ENCODE data around the gene POLR2L.

The POLR2L gene

DNA sequence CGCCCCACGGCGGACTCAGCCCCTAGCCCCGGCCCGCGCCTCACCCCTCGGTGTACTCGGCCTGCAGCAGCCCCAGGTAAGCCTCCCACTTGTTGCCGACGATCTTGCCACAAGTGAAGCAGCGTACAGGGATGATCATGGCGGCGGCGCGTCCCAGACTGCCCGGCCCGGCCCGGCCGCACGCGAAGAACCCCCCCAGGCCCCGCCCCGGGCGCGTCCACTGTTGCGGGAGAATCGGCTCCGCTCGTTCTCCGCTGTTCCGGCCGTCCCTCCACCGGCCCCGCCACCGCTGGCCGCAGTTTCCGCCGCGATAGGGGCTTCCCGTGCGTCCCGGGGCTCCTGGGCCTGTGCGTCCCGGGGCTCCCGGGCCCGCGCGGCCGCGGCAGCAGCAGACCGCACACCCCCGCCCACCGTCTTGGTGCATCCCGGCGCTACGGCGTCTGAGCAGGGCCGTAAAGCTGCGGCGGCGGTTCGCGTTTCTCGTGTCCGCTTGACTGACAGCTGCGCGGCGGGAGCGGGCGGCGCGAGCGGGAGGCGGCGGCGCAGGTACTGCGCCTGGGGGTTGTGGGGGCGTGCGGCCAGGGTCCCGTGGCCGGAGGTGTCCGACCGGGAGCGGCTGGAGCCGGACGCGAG lies at the start of gene POLR2L, which contains the start of gene TSPAN4:
TSS of gene POLR2L (minus strand) at position 160 of the 633 bp plus-strand sequence. CDS start at position 139, 21 bp downstream.
TSS of gene TSPAN4 (plus strand) at position 483 of the 633 bp plus-strand sequence. CDS start 7,453 bp downstream, outside the sequence.
- Histone ChIP-seq H3K4me3 (ENCODE audit: low read length in 2 of 2) (peak within 1 kb of the TSS; percentile 91 to 92), H3K27me3 (ENCODE audit: control insufficient read depth in 1 of 2, insufficient read depth in 2 of 2, low read length in 2 of 2) (no peaks in the 10 kb centered on the region), H3K27ac (ENCODE audit: low read length) (peak within 1 kb of the TSS; percentile 89), H3K36me3 (ENCODE audit: control insufficient read depth in 2 of 2, insufficient read depth in 2 of 2, low read length in 2 of 2) (peaks cover 13 to 24% of the 10 kb centered on the region in 2 donors), H3K9ac (ENCODE audit: low read length in 2 of 2) (peak within 1 kb of the TSS; percentile 78 to 84), H3K4me1 (ENCODE audit: control insufficient read depth, insufficient read depth, low read length) (peaks cover 63% of the 10 kb centered on the region), H3K9me3 (ENCODE audit: control insufficient read depth in 2 of 2, low read length in 2 of 2) (no peaks in the 10 kb centered on the region)

DNA sequence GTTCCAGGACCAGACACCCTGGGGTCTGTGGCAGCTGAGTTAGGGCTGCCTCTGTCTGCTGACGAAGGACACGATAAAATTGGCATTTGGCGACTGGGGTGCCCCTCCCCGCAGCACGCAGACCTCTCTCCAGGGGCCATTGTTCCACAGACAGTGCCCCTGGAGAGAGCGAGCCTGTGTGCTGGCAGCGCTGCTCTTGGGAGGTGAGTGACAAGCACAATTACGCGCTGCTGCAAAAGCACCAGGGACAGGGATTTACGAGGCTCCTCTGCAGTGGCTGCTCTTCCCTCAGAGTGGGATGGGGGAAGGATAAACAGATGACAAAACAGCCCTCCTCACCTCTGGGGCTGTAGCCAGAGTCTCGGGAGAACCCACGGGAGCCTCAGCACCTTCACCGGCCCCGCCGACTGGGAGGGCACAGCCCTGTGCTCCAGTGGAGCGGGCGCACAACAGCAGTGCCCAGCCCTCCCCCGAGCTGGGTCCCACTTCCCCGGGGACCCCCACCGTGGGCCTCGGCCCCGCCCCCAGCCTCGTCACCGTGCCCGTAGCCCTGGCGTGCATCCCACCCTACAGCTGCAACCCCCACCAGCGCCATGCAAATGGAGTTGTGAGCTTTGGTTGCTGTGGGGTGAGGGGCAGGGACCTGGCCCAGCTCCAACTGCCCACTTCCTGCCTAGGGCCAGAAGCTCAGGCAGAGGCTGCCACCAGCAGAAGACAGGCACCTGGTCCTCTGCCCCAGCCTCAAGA lies 48.6 kb upstream of the POLR2L start:
- Histone ChIP-seq H3K27ac (ENCODE audit: low read length) (no peak overlapping the region), H3K27me3 (ENCODE audit: control insufficient read depth in 1 of 2, insufficient read depth in 2 of 2, low read length in 2 of 2) (no peaks in the 10 kb centered on the region), H3K4me1 (ENCODE audit: control insufficient read depth, insufficient read depth, low read length) (no peaks in the 10 kb centered on the region), H3K4me3 (ENCODE audit: low read length in 2 of 2) (no peak overlapping the region), H3K36me3 (ENCODE audit: control insufficient read depth in 2 of 2, insufficient read depth in 2 of 2, low read length in 2 of 2) (peaks cover 0 to 8% of the 10 kb centered on the region in 2 donors), H3K9me3 (ENCODE audit: control insufficient read depth in 2 of 2, low read length in 2 of 2) (no peaks in the 10 kb centered on the region), H3K9ac (ENCODE audit: low read length in 2 of 2) (no peak overlapping the region)

DNA sequence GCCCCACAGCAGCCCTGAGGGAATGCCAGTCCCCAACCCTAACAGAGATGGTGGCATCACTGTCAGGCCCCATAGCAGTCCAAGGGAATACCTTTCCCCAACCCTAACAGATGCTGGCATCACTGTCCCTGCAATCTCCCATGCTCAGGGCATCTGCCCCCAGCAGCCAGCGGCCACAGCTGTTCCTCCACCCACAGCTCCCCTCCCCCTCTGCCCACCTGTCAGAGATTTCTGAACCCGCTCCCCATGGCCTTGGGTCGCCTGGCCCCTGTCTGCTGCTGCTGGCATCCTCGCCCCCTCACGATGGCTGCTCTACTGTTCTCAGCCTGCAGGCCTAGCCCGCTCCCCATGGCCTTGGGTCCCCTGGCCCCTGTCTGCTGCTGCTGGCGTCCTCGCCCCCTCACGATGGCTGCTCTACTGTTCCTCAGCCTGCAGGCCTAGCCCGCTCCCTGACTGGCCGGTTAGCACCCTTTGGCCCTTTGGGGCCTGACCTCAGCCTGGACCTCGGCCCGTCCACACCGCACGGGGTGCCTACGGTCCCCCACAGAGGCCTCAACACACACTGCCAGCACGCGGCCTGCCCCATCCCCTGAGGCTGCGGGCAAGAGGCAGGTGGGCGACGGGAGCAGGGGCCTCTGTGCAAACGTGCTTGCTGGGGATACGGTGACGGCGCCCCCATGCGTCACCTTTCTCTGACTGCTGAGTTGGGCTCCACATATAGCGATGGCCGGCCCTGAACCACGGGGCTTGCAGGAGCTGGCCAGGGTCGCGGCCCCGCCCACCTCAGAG lies 47.6 kb upstream of the POLR2L start:
- Histone ChIP-seq H3K27me3 (ENCODE audit: control insufficient read depth in 1 of 2, insufficient read depth in 2 of 2, low read length in 2 of 2) (no peaks in the 10 kb centered on the region), H3K4me1 (ENCODE audit: control insufficient read depth, insufficient read depth, low read length) (no peaks in the 10 kb centered on the region), H3K36me3 (ENCODE audit: control insufficient read depth in 2 of 2, insufficient read depth in 2 of 2, low read length in 2 of 2) (peaks cover 0 to 8% of the 10 kb centered on the region in 2 donors), H3K9ac (ENCODE audit: low read length in 2 of 2) (no peak overlapping the region), H3K4me3 (ENCODE audit: low read length in 2 of 2) (no peak overlapping the region), H3K9me3 (ENCODE audit: control insufficient read depth in 2 of 2, low read length in 2 of 2) (no peaks in the 10 kb centered on the region), H3K27ac (ENCODE audit: low read length) (no peak overlapping the region)

DNA sequence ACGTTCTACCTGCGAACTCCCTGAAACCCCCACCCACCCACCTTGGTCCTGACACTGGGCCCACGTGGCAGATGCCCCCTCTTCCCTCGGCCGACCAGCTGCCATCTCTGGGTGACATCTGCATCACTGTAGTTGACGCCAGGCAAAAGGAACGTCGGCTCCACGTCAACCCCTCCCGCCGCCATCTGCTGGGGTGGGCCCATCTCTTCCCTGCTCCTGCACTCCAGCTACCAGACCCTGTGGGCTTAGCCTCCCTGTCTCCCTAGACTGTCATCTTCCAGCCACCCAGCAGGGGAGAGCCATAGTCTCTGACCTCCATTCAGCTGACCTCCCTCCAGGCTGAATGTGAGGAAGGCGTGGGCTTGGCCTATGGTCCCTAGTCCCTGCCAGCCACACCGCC lies 46.9 kb upstream of the POLR2L start:
- Histone ChIP-seq H3K27ac (ENCODE audit: low read length) (no peak overlapping the region), H3K4me1 (ENCODE audit: control insufficient read depth, insufficient read depth, low read length) (no peaks in the 10 kb centered on the region), H3K36me3 (ENCODE audit: control insufficient read depth in 2 of 2, insufficient read depth in 2 of 2, low read length in 2 of 2) (peaks cover 0 to 8% of the 10 kb centered on the region in 2 donors), H3K9ac (ENCODE audit: low read length in 2 of 2) (no peak overlapping the region), H3K9me3 (ENCODE audit: control insufficient read depth in 2 of 2, low read length in 2 of 2) (no peaks in the 10 kb centered on the region), H3K4me3 (ENCODE audit: low read length in 2 of 2) (no peak overlapping the region), H3K27me3 (ENCODE audit: control insufficient read depth in 1 of 2, insufficient read depth in 2 of 2, low read length in 2 of 2) (no peaks in the 10 kb centered on the region)

DNA sequence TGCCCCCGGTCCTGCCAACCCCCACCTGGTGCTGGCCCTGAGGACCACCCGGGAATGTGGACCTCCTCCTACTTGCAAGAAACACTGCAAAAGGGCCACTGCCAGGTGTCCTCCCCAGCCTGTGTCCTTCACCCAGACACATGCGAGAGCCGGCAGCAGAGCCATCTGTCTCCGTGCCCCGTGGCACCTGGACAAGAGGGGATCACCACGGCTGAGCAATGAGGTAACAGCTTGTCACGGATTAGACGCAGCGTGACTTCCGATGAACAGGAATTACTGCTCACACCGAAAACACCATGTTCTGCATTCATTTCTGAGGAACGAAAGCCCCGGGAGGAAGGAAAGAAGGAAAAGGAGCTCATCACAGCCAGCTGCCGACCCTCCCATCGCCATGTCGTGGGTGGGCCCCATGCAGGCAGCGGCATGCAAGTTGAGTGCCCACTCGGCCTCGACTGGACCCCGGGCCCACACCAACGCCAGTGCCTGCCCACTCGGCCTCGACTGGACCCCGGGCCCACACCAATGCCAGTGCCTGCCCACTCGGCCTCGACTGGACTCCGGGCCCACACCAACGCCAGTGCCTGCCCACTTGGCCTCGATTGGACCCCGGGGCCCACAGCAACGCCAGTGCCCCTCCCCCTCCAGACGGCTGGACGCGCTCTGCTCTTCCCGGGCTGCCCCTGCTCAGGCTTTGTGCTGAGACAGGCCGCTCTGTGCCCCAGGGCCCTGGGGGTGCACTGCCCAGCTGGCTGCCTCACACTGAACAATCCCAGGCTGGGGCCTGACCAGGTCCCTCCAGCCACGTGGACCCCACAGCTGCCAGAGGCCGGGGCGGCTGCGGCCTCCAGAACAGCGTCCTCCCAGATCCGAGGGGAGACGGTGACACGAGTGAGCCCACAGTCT lies 46.2 kb upstream of the POLR2L start:
- H3K4me1 ChIP-seq (ENCODE audit: control insufficient read depth, insufficient read depth, low read length): no peaks in the 10 kb centered on the region
- H3K27ac ChIP-seq (ENCODE audit: low read length): no peak overlapping the region
- no peak overlapping the region for H3K9ac ChIP-seq (ENCODE audit: low read length in 2 of 2)
- no peaks in the 10 kb centered on the region for H3K9me3 ChIP-seq (ENCODE audit: control insufficient read depth in 2 of 2, low read length in 2 of 2)
- H3K27me3 ChIP-seq (ENCODE audit: control insufficient read depth in 1 of 2, insufficient read depth in 2 of 2, low read length in 2 of 2): no peaks in the 10 kb centered on the region
- no peak overlapping the region for H3K4me3 ChIP-seq (ENCODE audit: low read length in 2 of 2)
- peaks cover 0 to 8% of the 10 kb centered on the region in 2 donors for H3K36me3 ChIP-seq (ENCODE audit: control insufficient read depth in 2 of 2, insufficient read depth in 2 of 2, low read length in 2 of 2)

DNA sequence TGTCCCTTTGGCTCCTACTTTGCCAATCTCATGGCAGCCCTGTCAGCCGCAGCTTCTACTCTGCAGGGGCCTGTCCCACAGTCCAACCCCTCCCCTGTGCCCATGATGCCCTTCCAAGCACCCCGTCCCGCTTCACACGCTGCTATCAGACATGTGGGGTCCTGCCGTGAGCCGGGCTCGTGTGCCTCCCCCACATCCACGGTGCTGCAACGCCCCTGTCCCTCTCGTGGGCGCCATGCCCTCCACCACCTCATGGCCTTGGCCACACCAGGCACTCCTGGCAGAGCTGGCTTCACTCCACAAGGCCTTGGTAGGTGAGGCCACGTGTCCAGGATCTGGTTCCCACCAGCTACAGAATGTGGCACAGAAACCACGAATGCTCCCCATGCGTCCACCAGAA lies 45.3 kb upstream of the POLR2L start:
- no peak overlapping the region for H3K4me3 ChIP-seq (ENCODE audit: low read length in 2 of 2)
- H3K4me1 ChIP-seq (ENCODE audit: control insufficient read depth, insufficient read depth, low read length): no peaks in the 10 kb centered on the region
- H3K9ac ChIP-seq (ENCODE audit: low read length in 2 of 2): no peak overlapping the region
- no peak overlapping the region for H3K27ac ChIP-seq (ENCODE audit: low read length)
- H3K36me3 ChIP-seq (ENCODE audit: control insufficient read depth in 2 of 2, insufficient read depth in 2 of 2, low read length in 2 of 2): peaks cover 0 to 8% of the 10 kb centered on the region in 2 donors
- no peaks in the 10 kb centered on the region for H3K27me3 ChIP-seq (ENCODE audit: control insufficient read depth in 1 of 2, insufficient read depth in 2 of 2, low read length in 2 of 2)
- H3K9me3 ChIP-seq (ENCODE audit: control insufficient read depth in 2 of 2, low read length in 2 of 2): no peaks in the 10 kb centered on the region

DNA sequence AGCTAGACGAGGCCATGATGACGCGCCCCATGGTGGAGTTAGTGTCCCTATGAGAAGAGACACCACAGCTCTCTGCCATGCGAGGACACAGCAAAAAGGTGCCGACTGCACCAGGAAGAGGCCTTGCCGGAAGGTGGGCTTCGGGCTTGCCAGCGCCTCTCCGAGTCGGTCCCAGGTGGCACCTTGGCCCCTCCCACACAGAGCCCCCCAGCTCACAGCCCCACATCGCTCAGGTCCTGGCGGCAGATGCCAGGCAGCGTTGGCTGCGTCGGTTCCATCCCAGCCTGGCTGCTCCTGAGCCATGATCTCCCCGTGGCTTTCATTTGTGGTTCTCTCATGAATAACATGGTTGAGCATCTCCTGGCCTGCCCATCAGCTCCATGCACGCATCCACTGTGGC lies 44.2 kb upstream of the POLR2L start:
- Histone ChIP-seq H3K36me3 (ENCODE audit: control insufficient read depth in 2 of 2, insufficient read depth in 2 of 2, low read length in 2 of 2) (peaks cover 0 to 8% of the 10 kb centered on the region in 2 donors), H3K4me3 (ENCODE audit: low read length in 2 of 2) (no peak overlapping the region), H3K4me1 (ENCODE audit: control insufficient read depth, insufficient read depth, low read length) (no peaks in the 10 kb centered on the region), H3K9ac (ENCODE audit: low read length in 2 of 2) (no peak overlapping the region), H3K27me3 (ENCODE audit: control insufficient read depth in 1 of 2, insufficient read depth in 2 of 2, low read length in 2 of 2) (no peaks in the 10 kb centered on the region), H3K27ac (ENCODE audit: low read length) (no peak overlapping the region), H3K9me3 (ENCODE audit: control insufficient read depth in 2 of 2, low read length in 2 of 2) (no peaks in the 10 kb centered on the region)

DNA sequence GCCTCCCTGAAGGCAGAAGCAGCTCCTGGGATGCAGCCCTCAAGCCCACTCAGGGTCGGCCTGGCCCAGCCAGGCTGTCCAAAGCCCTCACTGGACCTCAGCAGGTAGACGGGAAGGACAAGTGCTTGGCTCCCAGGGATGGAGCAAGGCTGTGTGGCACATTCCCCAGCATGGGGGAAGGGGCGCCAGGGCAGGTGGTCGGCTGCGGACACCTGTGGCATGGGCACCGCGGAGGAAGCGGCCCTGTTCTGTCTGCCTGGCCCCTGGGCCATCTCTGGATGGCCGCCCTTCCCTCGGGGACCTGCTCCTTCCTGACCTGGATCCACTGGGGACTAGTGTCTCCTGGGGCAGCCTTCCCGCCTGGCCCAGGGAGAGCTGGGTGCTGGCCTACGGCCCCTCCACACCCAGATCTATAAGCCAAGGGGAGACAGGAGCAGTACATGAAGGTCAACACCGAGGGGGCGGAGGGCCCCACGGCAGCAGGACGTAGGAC lies 42.3 kb upstream of the POLR2L start:
- Histone ChIP-seq H3K4me3 (ENCODE audit: low read length in 2 of 2) (no peak overlapping the region), H3K27me3 (ENCODE audit: control insufficient read depth in 1 of 2, insufficient read depth in 2 of 2, low read length in 2 of 2) (no peaks in the 10 kb centered on the region), H3K9me3 (ENCODE audit: control insufficient read depth in 2 of 2, low read length in 2 of 2) (no peaks in the 10 kb centered on the region), H3K9ac (ENCODE audit: low read length in 2 of 2) (no peak overlapping the region), H3K4me1 (ENCODE audit: control insufficient read depth, insufficient read depth, low read length) (no peaks in the 10 kb centered on the region), H3K27ac (ENCODE audit: low read length) (no peak overlapping the region), H3K36me3 (ENCODE audit: control insufficient read depth in 2 of 2, insufficient read depth in 2 of 2, low read length in 2 of 2) (peaks cover 0 to 9% of the 10 kb centered on the region in 2 donors)

DNA sequence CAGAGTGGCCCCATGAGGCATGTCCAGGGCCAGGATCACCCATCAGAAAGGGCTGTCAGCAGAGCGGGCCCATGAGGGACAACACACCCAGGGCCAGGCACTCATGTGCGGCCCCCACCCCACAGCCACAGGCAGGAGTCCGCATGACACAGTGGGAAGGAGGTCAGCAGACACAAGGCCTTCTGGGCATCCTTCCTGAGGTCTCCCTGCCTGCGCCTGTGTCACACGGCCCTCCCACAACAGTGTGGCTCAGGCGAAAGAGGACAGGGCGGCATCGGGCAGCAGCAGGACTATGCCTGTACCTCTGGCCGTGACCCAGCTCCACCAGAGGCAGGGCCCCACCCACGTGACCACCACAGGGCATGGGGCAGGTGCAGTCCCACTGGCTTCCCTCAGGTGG lies 41.2 kb upstream of the POLR2L start:
- no peaks in the 10 kb centered on the region for H3K4me1 ChIP-seq (ENCODE audit: control insufficient read depth, insufficient read depth, low read length)
- no peak overlapping the region for H3K27ac ChIP-seq (ENCODE audit: low read length)
- H3K9ac ChIP-seq (ENCODE audit: low read length in 2 of 2): no peak overlapping the region
- H3K4me3 ChIP-seq (ENCODE audit: low read length in 2 of 2): no peak overlapping the region
- H3K9me3 ChIP-seq (ENCODE audit: control insufficient read depth in 2 of 2, low read length in 2 of 2): no peaks in the 10 kb centered on the region
- peaks cover 0 to 9% of the 10 kb centered on the region in 2 donors for H3K36me3 ChIP-seq (ENCODE audit: control insufficient read depth in 2 of 2, insufficient read depth in 2 of 2, low read length in 2 of 2)
- no peaks in the 10 kb centered on the region for H3K27me3 ChIP-seq (ENCODE audit: control insufficient read depth in 1 of 2, insufficient read depth in 2 of 2, low read length in 2 of 2)

DNA sequence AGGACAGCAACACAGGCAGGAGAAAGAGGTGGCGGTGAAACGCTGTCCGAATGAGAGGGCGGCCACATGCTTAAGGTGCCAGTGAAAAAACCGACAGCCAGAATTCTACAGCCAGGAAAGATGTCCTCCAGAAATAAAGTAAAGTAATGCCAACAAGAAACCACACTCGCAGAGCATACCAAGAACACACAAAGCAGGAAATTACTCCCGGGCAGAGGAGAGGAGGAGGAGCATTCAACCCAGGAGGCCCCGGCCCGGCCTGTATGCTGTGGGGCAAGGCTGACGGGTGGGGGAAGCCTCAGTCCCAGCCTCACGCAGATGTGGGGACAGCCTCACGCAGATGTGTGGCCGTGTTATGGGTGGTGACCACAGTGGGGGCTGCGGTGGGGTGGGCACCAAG lies 40.3 kb upstream of the POLR2L start:
- Histone ChIP-seq H3K27ac (ENCODE audit: low read length) (no peak overlapping the region), H3K9ac (ENCODE audit: low read length in 2 of 2) (no peak overlapping the region), H3K9me3 (ENCODE audit: control insufficient read depth in 2 of 2, low read length in 2 of 2) (no peaks in the 10 kb centered on the region), H3K27me3 (ENCODE audit: control insufficient read depth in 1 of 2, insufficient read depth in 2 of 2, low read length in 2 of 2) (no peaks in the 10 kb centered on the region), H3K4me1 (ENCODE audit: control insufficient read depth, insufficient read depth, low read length) (no peaks in the 10 kb centered on the region), H3K36me3 (ENCODE audit: control insufficient read depth in 2 of 2, insufficient read depth in 2 of 2, low read length in 2 of 2) (peaks cover 0 to 9% of the 10 kb centered on the region in 2 donors), H3K4me3 (ENCODE audit: low read length in 2 of 2) (no peak overlapping the region)

Measured in stomach smooth muscle (tissue), 2 donors.